HCT116 (cell line): ENCODE measurements around the gene NHERF1. TPM values are rescaled to one million over a fixed set of nuclear protein-coding genes. Genes with fewer than 3 reads are reported as not detected.

Source experiments
- ATAC-seq: fragments of 200-7000 bp; cut with Tn5 transposase; 2 replicates; pipeline ENCODE4 v1.9.1; 2020; ENCODE audit warnings: mild to moderate bottlenecking, moderate library complexity
- BruUV-seq: library from RNA; stranded (reverse); fragments of 400-500 nt; replicated peaks from 2 replicates; lab custom pipeline; 2021; lab: Mats Ljungman, UMichigan
- CTCF ChIA-PET: fragments of 300-600 bp; sonication (Branson Sonifier 250); formaldehyde crosslinking; loops from one replicate; lab custom pipeline; 2021; ENCODE audit warnings: antibody characterized with exemption; lab: Charles Lee
- POLR2A ChIA-PET: fragments of 300-600, 350-600 bp; sonication (Branson Sonifier 250); formaldehyde crosslinking; loops from one replicate; lab custom pipeline; 2021; ENCODE audit warnings: antibody characterized with exemption; lab: Charles Lee
- RAD21 ChIA-PET, 2 experiments: fragments of 300-600 bp; sonication (Branson Sonifier 250); formaldehyde crosslinking; loops; one replicate each; lab custom pipeline; 2023; ENCODE audit warnings: low total read pairs in 2 of 2; ENCODE audit not compliant: uncharacterized antibody in 2 of 2, unreplicated experiment in 2 of 2, low non-redundant PET in 1 of 2; lab: Charles Lee
- DNase-seq: peaks from one replicate; pipeline ENCODE4 v3.0.0-alpha.2; 2010; ENCODE audit warnings: low read depth, low spot score
- H2AFZ ChIP-seq: fragments of 200-600 bp; shearing (Covaris generic), sonication (generic); 2 replicates; pipeline ENCODE4 v1.6.1; 2017; ENCODE audit warnings: low read depth, mixed run types, mixed read lengths, antibody characterized with exemption, low read length; ENCODE audit not compliant: poor library complexity, severe bottlenecking
- H3K27ac ChIP-seq: 2 replicates; pipeline ENCODE4 v1.5.1; 2012; ENCODE audit warnings: low read depth, low read length
- H3K27me3 ChIP-seq: fragments of 200-600 bp; sonication (generic); 2 replicates; pipeline ENCODE4 v1.6.1; 2016; ENCODE audit warnings: mixed run types, low read length, mixed read lengths; ENCODE audit not compliant: insufficient read depth
- H3K36me3 ChIP-seq, 2 experiments: fragments of 200-500 bp in 1 of 2; fragments of 200-600 bp in 1 of 2; sonication (Bioruptor generic) in 1 of 2; sonication (generic) in 1 of 2; 2 replicates each; pipeline versions ENCODE4 v1.5.1 to v1.6.1; 2014 to 2016; ENCODE audit warnings: low read length in 2 of 2, inconsistent platforms in 1 of 2, mixed read lengths in 1 of 2, mixed run types in 1 of 2; ENCODE audit not compliant: insufficient read depth in 2 of 2, control insufficient read depth in 1 of 2
- H3K4me1 ChIP-seq, 2 experiments: fragments of 200-600 bp in 1 of 2; sonication (generic) in 1 of 2; 2 replicates each; pipeline versions ENCODE4 v1.5.1 to v1.6.1; 2012 to 2017; ENCODE audit warnings: low read length in 2 of 2, inconsistent platforms in 1 of 2, mild to moderate bottlenecking in 1 of 2, mixed read lengths in 1 of 2, mixed run types in 1 of 2, moderate library complexity in 1 of 2; ENCODE audit not compliant: insufficient read depth in 2 of 2, control insufficient read depth in 1 of 2
- H3K4me2 ChIP-seq: fragments of 200-600 bp; sonication (generic); 2 replicates; pipeline ENCODE4 v1.6.1; 2017; ENCODE audit warnings: mixed run types, low read length, mixed read lengths
- H3K4me3 ChIP-seq, 2 experiments: fragments of 200-600 bp in 1 of 2; sonication (generic) in 1 of 2; replicated peaks in 1 of 2; 2 replicates each; pipeline ENCODE4 v1.5.1; 2011 to 2016; ENCODE audit warnings: low read length in 2 of 2, control low read depth in 1 of 2, low read depth in 1 of 2, mild to moderate bottlenecking in 1 of 2, mixed read lengths in 1 of 2, mixed run types in 1 of 2
- H3K79me2 ChIP-seq: fragments of 200-600 bp; sonication (generic); 2 replicates; pipeline ENCODE4 v1.6.1; 2017; ENCODE audit warnings: mild to moderate bottlenecking, mixed run types, low read length, moderate library complexity, mixed read lengths; ENCODE audit not compliant: insufficient read depth
- H3K9ac ChIP-seq: fragments of 200-600 bp; sonication (generic); 2 replicates; pipeline ENCODE4 v1.6.1; 2016; ENCODE audit warnings: low read length, mixed read lengths
- H3K9me2 ChIP-seq: fragments of 200-600 bp; sonication (generic), shearing (Covaris generic); 2 replicates; pipeline ENCODE4 v1.6.1; 2017; ENCODE audit warnings: mixed run types, mild to moderate bottlenecking, moderate library complexity; ENCODE audit not compliant: insufficient read depth
- H3K9me3 ChIP-seq, 2 experiments: fragments of 200-500 bp in 1 of 2; fragments of 200-600 bp in 1 of 2; sonication (Bioruptor generic) in 1 of 2; sonication (generic) in 1 of 2; 2 replicates each; pipeline ENCODE4 v1.6.1; 2014 to 2017; ENCODE audit warnings: low read length in 2 of 2, mixed read lengths in 2 of 2, inconsistent platforms in 1 of 2, low read depth in 1 of 2, mild to moderate bottlenecking in 1 of 2, mixed run types in 1 of 2, moderate library complexity in 1 of 2; ENCODE audit not compliant: control insufficient read depth in 1 of 2, insufficient read depth in 1 of 2
- H4K20me1 ChIP-seq: fragments of 200-600 bp; sonication (generic), shearing (Covaris generic); 2 replicates; pipeline ENCODE4 v1.6.1; 2017; ENCODE audit warnings: mixed run types, mild to moderate bottlenecking, moderate library complexity; ENCODE audit not compliant: insufficient read depth
- CEBPB ChIP-seq: IDR thresholded peaks from 2 replicates; pipeline ENCODE4 v1.6.1; 2012; ENCODE audit warnings: low read depth
- ELF1 ChIP-seq: IDR thresholded peaks from 2 replicates; pipeline ENCODE4 v1.6.1; 2012; ENCODE audit warnings: low read depth, borderline replicate concordance
- EZH2 ChIP-seq: fragments of 200-600 bp; sonication (generic); IDR thresholded peaks from 2 replicates; pipeline ENCODE4 v1.6.1; 2017; ENCODE audit warnings: antibody characterized with exemption, mixed run types
- EZH2phosphoT487 ChIP-seq: fragments of 200-600 bp; IDR thresholded peaks from 2 replicates; pipeline ENCODE4 v1.6.1; 2018; ENCODE audit warnings: antibody characterized with exemption, borderline replicate concordance
- JUND ChIP-seq: IDR thresholded peaks from 2 replicates; pipeline ENCODE4 v1.6.1; 2012
- MAX ChIP-seq: IDR thresholded peaks from 2 replicates; pipeline ENCODE4 v1.6.1; 2012
- REST ChIP-seq: IDR thresholded peaks from 2 replicates; pipeline ENCODE4 v1.6.1; 2012; ENCODE audit warnings: low read depth
- SIN3A ChIP-seq: IDR thresholded peaks from 2 replicates; pipeline ENCODE4 v1.6.1; 2012; ENCODE audit warnings: low read depth
- TCF7L2 ChIP-seq: IDR thresholded peaks from 2 replicates; pipeline ENCODE4 v1.7.0; 2011; ENCODE audit warnings: borderline replicate concordance, inconsistent platforms; ENCODE audit not compliant: insufficient read depth, insufficient read length; ENCODE audit errors: extremely low read depth
- ZBTB33 ChIP-seq: IDR thresholded peaks from 2 replicates; pipeline ENCODE4 v1.6.1; 2011; ENCODE audit warnings: mild to moderate bottlenecking, low read length, moderate library complexity; ENCODE audit not compliant: insufficient replicate concordance; ENCODE audit errors: extremely low read depth
- ZNF274 ChIP-seq: fragments of 200-500 bp; sonication (Bioruptor generic); IDR thresholded peaks from 2 replicates; pipeline ENCODE4 v1.6.1; 2014; ENCODE audit warnings: mild to moderate bottlenecking, low read depth, low read length, inconsistent platforms
- intact Hi-C: fragments of 100-400 bp; cut with micrococcal nuclease; formaldehyde crosslinking; loops from 2 replicates; pipeline ENCODE4 v1.10.0; 2022
- total RNA-seq: library from RNA; stranded (reverse); gene quantifications from one replicate; pipeline ENCODE4 v1.2.1, GENCODE V29; 2021; ENCODE audit not compliant: unreplicated experiment

The NHERF1 gene
- total RNA-seq, 1 experiment from 2014 or later: 129 TPM

- intact Hi-C loops: loop anchor here (1.0 kb wide), 2 partner anchors 72 to 168 kb away; no protein-coding TSS in a partner anchor
- ChIA-PET CTCF (interaction anchor here (1.0 to 3.0 kb wide), 14 partner anchors 9 to 170 kb away, joined by 3 to 17 read pairs (median 7); partner anchors contain the start of genes FDXR and NAT9), RAD21 (interaction anchor here in 1 of 2 experiments (0.7 kb wide), 1 partner anchor 19 kb away, joined by 3 read pairs; no protein-coding TSS in a partner anchor), POLR2A (no interaction called here)
- BruUV-seq: no TSS peak
- no peak overlapping the region for H2AFZ ChIP-seq
- H3K79me2 ChIP-seq: no peaks in the 10 kb centered on the region
- DNase-seq (no peak), ATAC-seq (no peak)
- TF ChIP-seq SIN3A (no peak), JUND (no peak), MAX (no peak)
- no peaks in the 10 kb centered on the region for H3K27me3 ChIP-seq
- no peaks in the 10 kb centered on the region for H4K20me1 ChIP-seq
- H3K27ac ChIP-seq: no peak overlapping the region
- no peak overlapping the region for H3K4me3 ChIP-seq
- no peaks in the 10 kb centered on the region for H3K9me3 ChIP-seq
- no peaks in the 10 kb centered on the region for H3K9me2 ChIP-seq
- no peak overlapping the region for H3K4me2 ChIP-seq
- no peaks in the 10 kb centered on the region; a peak in 1 of 4 replicates for H3K4me1 ChIP-seq
- H3K9ac ChIP-seq: no peak overlapping the region
- peaks cover 0 to 2% of the 10 kb centered on the region in 2 experiments; a peak in 2 of 4 replicates for H3K36me3 ChIP-seq
Measured at GRCh38 chr17:74790161-74791058, 42.0 kb downstream of the NHERF1 start.

GRCh38 chr17:74792586-74793105, 44.2 kb downstream of the NHERF1 start:
- RAD21 ChIA-PET: no interaction called here
- H3K36me3 ChIP-seq: peaks cover 0 to 4% of the 10 kb centered on the region in 2 experiments; a peak in 2 of 4 replicates
- H3K9me2 ChIP-seq: no peaks in the 10 kb centered on the region
- no peaks in the 10 kb centered on the region for H4K20me1 ChIP-seq
- H3K4me3 ChIP-seq: no peak overlapping the region
- intact Hi-C loops: no loop called here
- no peaks in the 10 kb centered on the region for H3K9me3 ChIP-seq
- no peak overlapping the region for H2AFZ ChIP-seq
- ATAC-seq (no peak), DNase-seq (no peak)
- no peak overlapping the region for H3K4me2 ChIP-seq
- CTCF ChIA-PET: interaction anchor here (1.3 to 3.0 kb wide), 7 partner anchors 9 to 168 kb away, joined by 3 to 12 read pairs (median 8); partner anchors contain the start of gene RAB37
- H3K4me1 ChIP-seq: no peaks in the 10 kb centered on the region; a peak in 1 of 4 replicates
- no peaks in the 10 kb centered on the region for H3K79me2 ChIP-seq
- BruUV-seq: no TSS peak
- no peaks in the 10 kb centered on the region for H3K27me3 ChIP-seq
- H3K27ac ChIP-seq: no peak overlapping the region
- POLR2A ChIA-PET: no interaction called here
- no peak overlapping the region for H3K9ac ChIP-seq
- TF ChIP-seq TCF7L2: no peak
- TF ChIP-seq CEBPB: no peak
- TF ChIP-seq EZH2phosphoT487: no peak
- no peak for TF ChIP-seq ELF1
- TF ChIP-seq REST: no peak
- no peak for TF ChIP-seq EZH2
- TF ChIP-seq SIN3A: no peak
- no peak for TF ChIP-seq ZBTB33
- no peak for TF ChIP-seq ZNF274
